ENCODE measurements around the gene PRSS56. TPM values are rescaled to one million over a fixed set of nuclear protein-coding genes. Genes with fewer than 3 reads are reported as not detected.

PRSS56 gene
- total RNA-seq, 1 donor from 2014 or later, result not detected

DNA sequence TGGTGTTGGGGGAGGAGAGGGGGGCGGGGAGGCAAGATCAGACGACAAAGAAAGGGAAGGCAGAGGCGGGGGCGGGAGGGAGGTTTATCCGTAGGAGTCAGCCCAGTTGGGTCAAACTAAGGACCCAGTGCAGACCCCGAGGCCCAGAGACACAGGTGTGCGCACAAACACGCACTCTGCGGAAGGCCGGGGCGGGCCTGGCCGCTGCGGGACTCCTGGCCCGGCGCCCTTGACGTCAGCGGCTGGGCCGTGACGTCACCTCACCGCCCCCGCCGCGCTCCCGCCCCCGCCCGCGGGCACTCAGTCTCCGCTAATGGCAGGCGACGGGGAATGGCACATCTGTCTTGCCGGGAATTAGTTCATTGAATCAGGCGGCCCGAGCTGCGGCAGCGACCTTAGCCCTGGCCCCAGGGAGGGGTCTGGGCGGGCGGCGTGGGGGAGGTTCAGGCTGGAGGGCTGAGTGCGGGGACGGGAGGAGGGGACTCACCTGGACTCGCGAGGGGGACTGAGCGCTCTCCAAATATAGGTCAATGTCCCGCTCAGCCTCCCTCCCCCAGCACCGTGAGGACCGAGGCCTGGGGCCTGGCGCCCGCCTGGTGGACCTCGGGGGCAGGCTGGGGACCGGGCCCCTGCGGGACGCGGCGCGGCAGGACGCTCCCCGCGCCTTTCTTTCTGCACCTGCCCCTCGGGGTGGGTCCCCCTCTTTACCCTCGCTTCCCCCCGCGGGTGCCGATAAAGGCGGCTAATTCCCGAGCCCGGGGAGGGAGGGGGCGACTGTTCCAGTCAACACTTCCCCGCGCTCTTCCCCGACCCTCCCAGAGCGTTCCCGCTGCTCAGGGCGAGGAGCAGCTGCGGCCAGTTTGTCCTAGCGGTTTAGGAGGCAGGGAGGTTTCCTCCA is 17.0 kb upstream of the PRSS56 start:
- peak; percentile 35 to 67 for ATAC-seq
- H3K9me3 ChIP-seq, result no peaks in the 10 kb centered on the region
- intact Hi-C loops (cut with DNase I), result no loop called here
- no peaks in the 10 kb centered on the region for H3K36me3 ChIP-seq
- H3K4me3 ChIP-seq, result peak overlapping the region; percentile 47
- H3K4me1 ChIP-seq, result peaks cover 11% of the 10 kb centered on the region
- H3K27ac ChIP-seq, result no peak overlapping the region
- TF ChIP-seq, protein P1, sequence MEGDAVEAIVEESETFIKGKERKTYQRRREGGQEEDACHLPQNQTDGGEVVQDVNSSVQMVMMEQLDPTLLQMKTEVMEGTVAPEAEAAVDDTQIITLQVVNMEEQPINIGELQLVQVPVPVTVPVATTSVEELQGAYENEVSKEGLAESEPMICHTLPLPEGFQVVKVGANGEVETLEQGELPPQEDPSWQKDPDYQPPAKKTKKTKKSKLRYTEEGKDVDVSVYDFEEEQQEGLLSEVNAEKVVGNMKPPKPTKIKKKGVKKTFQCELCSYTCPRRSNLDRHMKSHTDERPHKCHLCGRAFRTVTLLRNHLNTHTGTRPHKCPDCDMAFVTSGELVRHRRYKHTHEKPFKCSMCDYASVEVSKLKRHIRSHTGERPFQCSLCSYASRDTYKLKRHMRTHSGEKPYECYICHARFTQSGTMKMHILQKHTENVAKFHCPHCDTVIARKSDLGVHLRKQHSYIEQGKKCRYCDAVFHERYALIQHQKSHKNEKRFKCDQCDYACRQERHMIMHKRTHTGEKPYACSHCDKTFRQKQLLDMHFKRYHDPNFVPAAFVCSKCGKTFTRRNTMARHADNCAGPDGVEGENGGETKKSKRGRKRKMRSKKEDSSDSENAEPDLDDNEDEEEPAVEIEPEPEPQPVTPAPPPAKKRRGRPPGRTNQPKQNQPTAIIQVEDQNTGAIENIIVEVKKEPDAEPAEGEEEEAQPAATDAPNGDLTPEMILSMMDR (IDR thresholded peaks at IDR 0.05), result no peak
- DNase-seq, result no peak
- peaks cover 57% of the 10 kb centered on the region for H3K27me3 ChIP-seq (ENCODE audit: low read depth)

DNA sequence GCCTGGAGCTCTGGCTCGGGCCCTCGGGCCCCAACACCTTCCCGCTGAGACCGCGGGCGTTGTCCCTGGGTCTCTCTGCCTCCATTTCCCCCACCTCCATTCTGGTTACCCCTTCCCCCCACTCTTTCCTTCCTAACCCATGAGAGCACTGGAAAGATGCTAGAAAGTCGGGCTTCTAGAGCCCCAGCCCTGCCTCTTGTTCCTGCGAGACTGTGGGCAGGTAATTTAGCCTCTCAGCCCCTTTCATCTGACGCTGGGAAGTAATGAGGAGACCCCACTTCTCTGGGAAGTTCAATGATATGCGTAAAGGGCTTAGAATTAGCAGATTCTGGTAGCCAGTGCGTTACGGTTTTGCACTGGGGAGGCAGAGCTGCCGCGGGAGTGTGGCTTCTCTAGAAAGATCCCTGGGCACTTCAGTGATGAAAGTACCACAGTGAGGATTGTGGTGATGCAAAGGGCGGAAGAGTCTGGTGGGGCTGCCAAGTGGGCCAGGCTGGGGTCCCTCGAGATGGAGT is 16.3 kb upstream of the PRSS56 start:
- no peaks in the 10 kb centered on the region for H3K9me3 ChIP-seq
- no peak overlapping the region for H3K27ac ChIP-seq
- H3K4me3 ChIP-seq, result peak overlapping the region; percentile 47
- intact Hi-C loops (cut with DNase I), result no loop called here
- DNase-seq (no peak), ATAC-seq (no peak)
- peaks cover 60% of the 10 kb centered on the region for H3K27me3 ChIP-seq (ENCODE audit: low read depth)
- no peaks in the 10 kb centered on the region for H3K36me3 ChIP-seq
- TF ChIP-seq, protein P1 (IDR thresholded peaks at IDR 0.05), result no peak
- peaks cover 11% of the 10 kb centered on the region for H3K4me1 ChIP-seq

DNA sequence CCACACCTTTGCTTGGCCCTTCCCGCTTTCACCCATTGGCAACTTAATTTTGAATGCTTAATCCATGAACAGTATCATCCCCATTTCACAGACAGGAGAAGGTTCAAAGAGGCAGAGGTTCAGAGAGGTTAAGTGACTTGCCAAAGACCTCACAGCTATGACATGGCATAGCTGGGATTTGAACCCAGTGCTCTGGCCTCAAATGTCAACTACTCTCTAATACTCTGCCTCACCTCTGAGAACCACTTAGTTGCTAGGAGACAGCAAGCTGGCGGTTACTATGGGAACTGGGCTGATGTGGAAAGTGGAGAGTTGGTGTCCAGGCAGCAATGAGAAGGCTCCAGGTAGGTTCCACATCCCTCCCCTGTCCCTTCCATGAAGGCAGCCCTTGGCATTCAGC is 15.8 kb upstream of the PRSS56 start:
- Histone ChIP-seq H3K9me3 (no peaks in the 10 kb centered on the region), H3K27ac (no peak overlapping the region), H3K4me1 (peaks cover 11% of the 10 kb centered on the region), H3K27me3 (ENCODE audit: low read depth) (peaks cover 57% of the 10 kb centered on the region), H3K36me3 (no peaks in the 10 kb centered on the region), H3K4me3 (no peak overlapping the region)
- ATAC-seq (no peak), DNase-seq (no peak)
- TF ChIP-seq, protein P1 (IDR thresholded peaks at IDR 0.05), result no peak
- intact Hi-C loops (cut with DNase I), result no loop called here

DNA sequence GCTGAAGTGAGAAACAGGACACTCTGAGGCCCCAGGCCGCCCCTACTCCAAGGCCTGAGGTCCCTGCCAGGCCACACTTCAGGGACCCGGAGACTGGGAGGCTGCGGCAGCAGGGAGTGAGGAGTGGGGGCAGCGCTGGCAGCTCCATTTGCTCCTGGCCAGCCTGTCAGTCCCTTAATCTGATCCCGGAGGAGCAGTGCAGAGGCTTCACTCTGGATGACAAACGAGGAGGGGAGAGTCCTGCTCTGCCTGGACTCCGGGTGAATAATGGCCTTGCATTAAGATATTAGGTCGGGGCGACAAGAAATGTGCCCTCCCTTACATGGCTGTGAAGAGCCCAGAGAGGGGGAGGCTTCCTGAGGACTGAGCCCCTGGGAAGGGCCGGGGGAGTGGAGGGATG is 14.3 kb upstream of the PRSS56 start:
- peaks cover 57% of the 10 kb centered on the region for H3K27me3 ChIP-seq (ENCODE audit: low read depth)

DNA sequence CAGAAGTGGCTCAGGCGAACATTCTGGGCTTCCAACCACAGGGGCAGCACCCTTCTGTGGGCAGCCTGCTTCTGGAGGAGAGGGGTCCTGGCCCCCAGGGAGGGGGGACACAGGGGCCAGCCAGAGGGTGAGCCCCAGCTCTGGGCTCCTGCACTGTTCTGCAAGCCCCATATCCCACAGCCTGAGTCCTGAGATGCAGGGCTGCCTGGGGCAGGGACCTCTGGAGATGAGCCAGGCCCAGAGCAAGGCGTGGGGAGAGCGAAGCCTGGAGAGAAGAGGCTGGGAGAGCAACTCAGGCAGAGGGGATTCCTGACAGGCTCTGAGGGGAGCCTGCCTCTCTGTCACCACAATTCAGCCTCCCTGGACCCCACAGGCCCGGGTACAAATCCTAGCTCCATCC is 13.5 kb upstream of the PRSS56 start:
- TF ChIP-seq, protein P1 (IDR thresholded peaks at IDR 0.05), result no peak
- no peak overlapping the region for H3K4me3 ChIP-seq
- DNase-seq, result no peak

More for the DNA sequence above, 14.3 kb upstream of the PRSS56 start:
- no peaks in the 10 kb centered on the region for H3K36me3 ChIP-seq
- DNase-seq (no peak), ATAC-seq (no peak)
- no peaks in the 10 kb centered on the region for H3K9me3 ChIP-seq
- TF ChIP-seq, protein P1 (IDR thresholded peaks at IDR 0.05), result no peak
- no peak overlapping the region for H3K27ac ChIP-seq
- intact Hi-C loops (cut with DNase I), result no loop called here
- no peak overlapping the region for H3K4me3 ChIP-seq
- peaks cover 11% of the 10 kb centered on the region for H3K4me1 ChIP-seq

More for the DNA sequence above, 13.5 kb upstream of the PRSS56 start:
- Histone ChIP-seq H3K9me3 (no peaks in the 10 kb centered on the region), H3K36me3 (no peaks in the 10 kb centered on the region), H3K4me1 (peaks cover 11% of the 10 kb centered on the region), H3K27ac (no peak overlapping the region), H3K27me3 (ENCODE audit: low read depth) (peaks cover 52% of the 10 kb centered on the region)
- ATAC-seq, result no peak
- intact Hi-C loops (cut with DNase I), result no loop called here
